K562 (cell line): ENCODE results near the gene GAPDH. TPM values are rescaled to one million over a fixed set of nuclear protein-coding genes. Genes with fewer than 3 reads are reported as not detected.
A peak's percentile ranks its signal among the peaks of the same experiment; 100 is the strongest.

Experiments
- ARID3B ChIP-seq: fragments of 250-450 bp; sonication (Bioruptor Pico); IDR thresholded peaks from 2 replicates; pipeline ENCODE4 v1.4.0; 2020; ENCODE audit warnings: borderline replicate concordance
- ATF1 ChIP-seq, 2 experiments: fragments of 450-650 bp in 1 of 2; IDR thresholded peaks; 2 replicates each; pipeline ENCODE4 v1.6.1; 2016; ENCODE audit warnings: missing compliant biosample characterization in 1 of 2, missing genetic modification characterization in 1 of 2
- CTCF ChIP-seq, 3 experiments: IDR thresholded peaks in 2 of 3; conservative IDR thresholded peaks in 1 of 3; 2 replicates each; pipeline ENCODE4 v1.5.1; 2011 to 2012; ENCODE audit warnings: low read length in 3 of 3, mild to moderate bottlenecking in 3 of 3, control low read depth in 2 of 3, improper control_type of control experiment in 1 of 3, inconsistent platforms in 1 of 3, low read depth in 1 of 3, mixed read lengths in 1 of 3, moderate library complexity in 1 of 3; ENCODE audit not compliant: insufficient read depth in 2 of 3
- CXXC5 ChIP-seq: fragments of 250-450 bp; sonication (Bioruptor Pico); IDR thresholded peaks from 2 replicates; pipeline ENCODE4 v1.8.0; 2022; ENCODE audit warnings: inconsistent platforms, mild to moderate bottlenecking, moderate library complexity
- KDM4B ChIP-seq, 2 experiments: fragments of 450-650 bp in 1 of 2; sonication (generic) in 1 of 2; IDR thresholded peaks; 2 replicates each; pipeline ENCODE4 v1.6.1; 2016 to 2017; ENCODE audit warnings: borderline replicate concordance in 2 of 2, antibody characterized with exemption in 1 of 2, low read depth in 1 of 2, mild to moderate bottlenecking in 1 of 2
- KLF1 ChIP-seq: fragments of 450-650 bp; IDR thresholded peaks from 2 replicates; pipeline ENCODE4 v1.6.1; 2016; ENCODE audit warnings: missing genetic modification characterization, missing compliant biosample characterization
- MCM2 ChIP-seq: fragments of 450-650 bp; IDR thresholded peaks from 2 replicates; pipeline ENCODE4 v1.6.1; 2017; ENCODE audit warnings: low read depth, mild to moderate bottlenecking
- POLR2AphosphoS2 ChIP-seq: IDR thresholded peaks from 2 replicates; pipeline ENCODE4 v1.6.1; 2012; ENCODE audit warnings: low read length, improper control_type of control experiment
- POLR2AphosphoS5 ChIP-seq: IDR thresholded peaks from 2 replicates; pipeline ENCODE4 v1.6.1; 2011; ENCODE audit warnings: mild to moderate bottlenecking, low read depth, low read length, moderate library complexity; ENCODE audit not compliant: control insufficient read depth, insufficient read depth
- PPARD ChIP-seq: fragments of 250-450 bp; sonication (Bioruptor Pico); IDR thresholded peaks from 2 replicates; pipeline ENCODE4 v1.8.0; 2022; ENCODE audit warnings: inconsistent platforms, mild to moderate bottlenecking, moderate library complexity
- RCOR1 ChIP-seq, 2 experiments: IDR thresholded peaks; 2 replicates each; pipeline ENCODE4 v1.6.1; 2012; ENCODE audit warnings: low read depth in 2 of 2, low read length in 2 of 2, borderline replicate concordance in 1 of 2, improper control_type of control experiment in 1 of 2
- SMAD1 ChIP-seq: fragments of 150-350 bp; IDR thresholded peaks from 2 replicates; pipeline ENCODE4 v1.6.1; 2014; ENCODE audit warnings: low read length, low read depth; ENCODE audit not compliant: partially characterized antibody
- SMAD4 ChIP-seq: fragments of 250-450 bp; sonication (Bioruptor Pico); conservative IDR thresholded peaks from 2 replicates; pipeline ENCODE4 v1.8.0; 2021; ENCODE audit warnings: inconsistent platforms, mild to moderate bottlenecking, moderate library complexity
- SRF ChIP-seq, 2 experiments: fragments of 250-450, 450-650 bp in 1 of 2; sonication (Bioruptor Pico) in 1 of 2; sonication (generic) in 1 of 2; formaldehyde crosslinking; IDR thresholded peaks; 2 replicates each; pipeline versions ENCODE4 v1.5.0 to v1.5.1; 2020 to 2022; ENCODE audit warnings: mild to moderate bottlenecking in 1 of 2, missing genetic modification reagents in 1 of 2
- TOE1 ChIP-seq, 2 experiments: fragments of 450-650 bp in 1 of 2; sonication (generic) in 1 of 2; formaldehyde crosslinking in 1 of 2; IDR thresholded peaks; 2 replicates each; pipeline versions ENCODE4 v1.7.1 to v1.8.0; 2016 to 2022; ENCODE audit warnings: borderline replicate concordance in 2 of 2, mild to moderate bottlenecking in 2 of 2, antibody characterized with exemption in 1 of 2, inconsistent platforms in 1 of 2, low read depth in 1 of 2, missing genetic modification reagents in 1 of 2, moderate library complexity in 1 of 2
- ZNF184 ChIP-seq: sonication (generic); formaldehyde crosslinking; IDR thresholded peaks from 2 replicates; pipeline ENCODE4 v1.5.0; 2020; ENCODE audit warnings: missing genetic modification reagents
- ZNF239 ChIP-seq: fragments of 250-450 bp; sonication (Bioruptor Pico); IDR thresholded peaks from 2 replicates; pipeline ENCODE4 v1.4.0; 2020; ENCODE audit warnings: mild to moderate bottlenecking
- ZNF253 ChIP-seq: fragments of 250-450 bp; sonication (Bioruptor Pico); conservative IDR thresholded peaks from 2 replicates; pipeline ENCODE4 v1.6.1; 2021; ENCODE audit warnings: mild to moderate bottlenecking
- ZNF347 ChIP-seq: fragments of 450-650 bp; formaldehyde crosslinking; IDR thresholded peaks from 2 replicates; pipeline ENCODE4 v1.4.0; 2020; ENCODE audit warnings: low read depth, mild to moderate bottlenecking, moderate library complexity
- ZNF707 ChIP-seq: fragments of 250-450 bp; sonication (Bioruptor Pico); conservative IDR thresholded peaks from 2 replicates; pipeline ENCODE4 v1.8.0; 2022; ENCODE audit warnings: inconsistent platforms, mild to moderate bottlenecking, moderate library complexity
- polyA plus RNA-seq, 8 experiments: library from polyadenylated mRNA; depleted of rRNA in 4 of 8; stranded (reverse) in 5 of 8; unstranded in 3 of 8; fragments of >200 nt; fragmentation: Nextera tagmentation in 2 of 8; fragmentation: Illumina TruSeq in 1 of 8; extraction: Ambion mirVana in 2 of 8; extraction: Trizol in 1 of 8; gene quantifications; 2 replicates each; pipeline versions ENCODE4 v1.2.1 to v1.2.3, GENCODE V29; 2011 to 2014; ENCODE audit warnings: inconsistent platforms in 1 of 8, missing spikeins in 1 of 8
- total RNA-seq, 7 experiments: library from RNA; depleted of rRNA in 6 of 7; stranded (reverse); fragments of >200 nt in 6 of 7; fragmentation: Illumina TruSeq in 2 of 7; extraction: Trizol in 2 of 7; gene quantifications; 2 replicates each; pipeline versions ENCODE4 v1.2.1 to v1.2.3, GENCODE V29; 2011 to 2021; ENCODE audit warnings: low replicate concordance in 1 of 7
- TF ChIP-seq, protein P1 (sequence below): fragments of 450-650 bp; formaldehyde crosslinking; IDR thresholded peaks from 2 replicates; pipeline ENCODE4 v1.4.0; 2022; ENCODE audit warnings: missing genetic modification characterization
- TF ChIP-seq, protein P2 (sequence below): fragments of 250-450 bp; sonication (Bioruptor Pico); IDR thresholded peaks from 2 replicates; pipeline ENCODE4 v1.5.1; 2021; ENCODE audit warnings: mild to moderate bottlenecking

GAPDH gene
- total and polyA plus RNA-seq, 9 of the 15 experiments (the other 6 are each of a cell fraction or from before 2014, with no cell fraction given), result 2,206 to 6,793 (median 4,217) TPM

DNA sequence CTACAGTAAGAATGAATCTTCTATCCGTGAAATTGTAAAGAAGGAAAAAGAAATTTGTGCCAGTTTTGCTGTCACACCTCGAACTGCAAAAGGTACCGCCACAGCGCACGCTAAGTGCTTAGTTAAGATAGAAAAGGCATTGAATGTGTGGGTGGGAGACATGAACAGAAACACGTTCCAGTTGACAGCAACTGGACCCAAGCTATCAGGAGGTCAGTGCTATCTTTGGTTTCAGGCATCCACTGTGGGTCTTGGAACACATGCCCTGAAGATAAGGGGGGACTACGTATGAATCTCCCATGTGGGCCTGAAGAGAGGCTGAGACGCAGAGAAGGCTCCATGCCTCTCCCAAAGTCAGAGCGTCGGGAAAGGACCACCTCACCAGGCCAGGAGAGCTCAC, 11.7 kb downstream of the GAPDH start (continued):
- TF ChIP-seq PPARD (CRISPR knock-in tag) (no peak), ZNF253 (CRISPR knock-in tag) (no peak), SRF (CRISPR knock-in tag; IDR thresholded peaks at IDR 0.05) (no peak), POLR2AphosphoS5 (peak; percentile 83; the same call in 1 of the 2 replicates), MCM2 (no peak), POLR2AphosphoS2 (no peak), ZNF347 (CRISPR knock-in tag) (no peak), SMAD4 (CRISPR knock-in tag) (no peak), ZNF184 (CRISPR knock-in tag) (no peak), CXXC5 (CRISPR knock-in tag) (0 out of 2 replicates have a peak, but pooled peaks have one; percentile 11), KDM4B (IDR thresholded peaks at IDR 0.05; ENCODE audit: borderline replicate concordance in 2 of 2, low read depth in 1 of 2) (no peak), ATF1 (CRISPR knock-in tag; IDR thresholded peaks at IDR 0.05) (no peak), ATF1 (tag; IDR thresholded peaks at IDR 0.05) (no peak), ZNF707 (CRISPR knock-in tag) (no peak), KLF1 (tag) (no peak), RCOR1 (IDR thresholded peaks at IDR 0.05; ENCODE audit: borderline replicate concordance in 1 of 2, low read depth in 2 of 2, low read length in 2 of 2) (peak in 1 of 2 experiments; percentile 72; a peak in 1 of 4 replicates), ZNF239 (no peak), SMAD1 (no peak), ARID3B (CRISPR knock-in tag) (no peak), TOE1 (IDR thresholded peaks at IDR 0.05; ENCODE audit: borderline replicate concordance) (no peak), TOE1 (CRISPR knock-in tag; IDR thresholded peaks at IDR 0.05; ENCODE audit: borderline replicate concordance, low read depth) (no peak), CTCF (IDR thresholded peaks at IDR 0.05 in 2 of 3, conservative IDR thresholded peaks at IDR 0.05 in 1 of 3; ENCODE audit: insufficient read depth in 2 of 3, low read depth in 1 of 3, low read length in 3 of 3) (no peak)
- TF ChIP-seq, protein P1, sequence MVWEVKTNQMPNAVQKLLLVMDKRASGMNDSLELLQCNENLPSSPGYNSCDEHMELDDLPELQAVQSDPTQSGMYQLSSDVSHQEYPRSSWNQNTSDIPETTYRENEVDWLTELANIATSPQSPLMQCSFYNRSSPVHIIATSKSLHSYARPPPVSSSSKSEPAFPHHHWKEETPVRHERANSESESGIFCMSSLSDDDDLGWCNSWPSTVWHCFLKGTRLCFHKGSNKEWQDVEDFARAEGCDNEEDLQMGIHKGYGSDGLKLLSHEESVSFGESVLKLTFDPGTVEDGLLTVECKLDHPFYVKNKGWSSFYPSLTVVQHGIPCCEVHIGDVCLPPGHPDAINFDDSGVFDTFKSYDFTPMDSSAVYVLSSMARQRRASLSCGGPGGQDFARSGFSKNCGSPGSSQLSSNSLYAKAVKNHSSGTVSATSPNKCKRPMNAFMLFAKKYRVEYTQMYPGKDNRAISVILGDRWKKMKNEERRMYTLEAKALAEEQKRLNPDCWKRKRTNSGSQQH (CRISPR knock-in tag), result no peak
- TF ChIP-seq, protein P2, sequence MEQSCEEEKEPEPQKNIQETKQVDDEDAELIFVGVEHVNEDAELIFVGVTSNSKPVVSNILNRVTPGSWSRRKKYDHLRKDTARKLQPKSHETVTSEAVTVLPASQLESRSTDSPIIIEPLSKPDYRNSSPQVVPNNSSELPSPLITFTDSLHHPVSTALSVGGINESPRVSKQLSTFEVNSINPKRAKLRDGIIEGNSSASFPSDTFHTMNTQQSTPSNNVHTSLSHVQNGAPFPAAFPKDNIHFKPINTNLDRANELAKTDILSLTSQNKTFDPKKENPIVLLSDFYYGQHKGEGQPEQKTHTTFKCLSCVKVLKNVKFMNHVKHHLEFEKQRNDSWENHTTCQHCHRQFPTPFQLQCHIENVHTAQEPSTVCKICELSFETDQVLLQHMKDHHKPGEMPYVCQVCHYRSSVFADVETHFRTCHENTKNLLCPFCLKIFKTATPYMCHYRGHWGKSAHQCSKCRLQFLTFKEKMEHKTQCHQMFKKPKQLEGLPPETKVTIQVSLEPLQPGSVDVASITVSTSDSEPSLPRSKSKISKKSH (CRISPR knock-in tag), result no peak
